ENCODE measurements around the gene SNRPB.
A peak's percentile ranks its signal among the peaks of the same experiment; 100 is the strongest.

The SNRPB gene

GRCh38 chr20:2473516-2473915 is 2.9 kb upstream of the SNRPB start:
- DNase-seq (ENCODE audit: low read depth) = peak; percentile 31
- no peak overlapping the region for H3K4me3 ChIP-seq (ENCODE audit: low read depth, low read length)
- no peak for TF ChIP-seq CTCF (IDR thresholded peaks at IDR 0.05; ENCODE audit: control insufficient read depth, extremely low read depth, insufficient read depth)

DNA sequence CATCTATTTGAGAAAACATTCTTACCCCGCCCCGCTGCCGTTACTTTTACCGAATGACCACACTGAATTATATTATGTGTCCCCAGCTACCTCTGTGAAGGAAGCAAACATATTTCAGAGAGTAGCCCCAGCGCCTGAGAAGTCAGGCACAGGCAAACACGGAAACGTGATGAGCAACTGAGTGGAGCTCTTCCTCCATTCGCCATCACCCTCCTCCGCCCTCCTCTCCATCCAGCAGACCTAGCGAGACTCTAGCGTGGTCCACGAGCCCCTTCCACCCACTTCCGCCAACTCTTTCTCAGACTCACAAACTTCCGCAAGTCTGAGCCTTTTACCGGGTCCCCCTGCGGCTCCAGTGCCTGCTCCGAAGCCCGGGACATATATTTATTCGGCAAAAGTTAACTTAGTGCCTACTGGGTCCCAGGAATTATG is 582 bp downstream of the SNRPB start:
- no peak for DNase-seq (ENCODE audit: low read depth)

DNA sequence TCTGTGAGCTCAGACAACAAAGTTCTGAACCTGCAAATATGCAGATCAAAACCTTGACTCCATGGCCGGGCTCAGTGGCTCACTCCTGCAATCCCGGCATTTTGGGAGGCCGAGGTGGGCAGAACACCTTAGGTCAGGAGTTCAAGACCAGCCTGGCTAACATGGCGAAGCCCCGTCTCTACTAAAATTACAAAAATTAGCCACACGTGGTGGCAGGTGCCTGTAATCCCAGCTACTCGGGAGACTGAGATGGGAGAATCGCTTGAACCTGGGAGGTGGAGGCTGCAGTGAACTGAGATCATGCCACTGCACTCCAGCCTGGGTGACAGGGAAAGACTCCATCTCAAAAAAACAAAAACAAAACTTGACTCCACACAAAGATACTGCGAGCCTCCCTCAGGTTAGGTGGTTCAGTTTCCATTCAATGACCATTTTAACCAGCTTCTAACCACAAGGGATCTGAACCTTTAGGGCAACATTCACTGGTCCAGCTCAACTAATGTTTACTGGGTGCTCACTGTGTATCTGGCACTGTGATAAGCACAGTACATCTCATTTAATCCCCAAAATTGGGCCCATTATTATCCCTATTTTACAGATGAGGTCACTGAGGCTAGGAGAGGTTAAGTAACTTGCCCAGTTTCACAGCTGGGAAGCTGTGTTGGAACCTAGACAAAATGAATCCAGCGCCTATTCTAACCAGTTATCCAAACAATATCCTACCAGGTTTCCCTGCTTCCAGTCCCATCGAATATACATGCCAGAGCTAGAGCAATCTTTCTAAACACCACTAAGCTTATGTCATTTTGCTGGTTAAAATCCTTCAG is 1.8 kb downstream of the SNRPB start:
- H3K4me3 ChIP-seq (ENCODE audit: low read depth, low read length) = peak overlapping the region; percentile 92
- DNase-seq (ENCODE audit: low read depth) = no peak
- TF ChIP-seq CTCF (IDR thresholded peaks at IDR 0.05; ENCODE audit: control insufficient read depth, extremely low read depth, insufficient read depth) = no peak

More for the DNA sequence above, 582 bp downstream of the SNRPB start:
- TF ChIP-seq CTCF (IDR thresholded peaks at IDR 0.05; ENCODE audit: control insufficient read depth, extremely low read depth, insufficient read depth) = no peak
- peak overlapping the region; percentile 92 for H3K4me3 ChIP-seq (ENCODE audit: low read depth, low read length)

DNA sequence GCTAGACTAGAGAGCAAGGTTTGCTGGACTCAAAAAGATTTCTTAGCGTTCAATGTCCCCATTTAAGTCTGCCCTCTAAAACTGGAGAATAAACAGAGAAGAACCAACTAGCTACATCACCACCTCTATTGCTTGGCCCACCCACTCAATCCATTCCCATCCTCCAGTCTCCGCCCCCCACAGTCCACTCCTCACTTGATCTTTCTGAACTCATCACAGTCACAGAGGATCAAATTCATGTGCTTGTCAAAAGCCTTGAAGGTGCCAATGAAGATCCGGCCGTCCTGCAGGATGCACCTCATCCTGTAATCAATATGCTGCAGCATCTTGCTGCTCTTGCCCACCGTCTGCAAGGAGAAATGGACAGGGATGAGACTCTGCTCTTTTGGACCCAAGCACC is 3.2 kb downstream of the SNRPB start:
- no peak for TF ChIP-seq CTCF (IDR thresholded peaks at IDR 0.05; ENCODE audit: control insufficient read depth, extremely low read depth, insufficient read depth)
- no peak for DNase-seq (ENCODE audit: low read depth)
- no peak overlapping the region for H3K4me3 ChIP-seq (ENCODE audit: low read depth, low read length)

DNA sequence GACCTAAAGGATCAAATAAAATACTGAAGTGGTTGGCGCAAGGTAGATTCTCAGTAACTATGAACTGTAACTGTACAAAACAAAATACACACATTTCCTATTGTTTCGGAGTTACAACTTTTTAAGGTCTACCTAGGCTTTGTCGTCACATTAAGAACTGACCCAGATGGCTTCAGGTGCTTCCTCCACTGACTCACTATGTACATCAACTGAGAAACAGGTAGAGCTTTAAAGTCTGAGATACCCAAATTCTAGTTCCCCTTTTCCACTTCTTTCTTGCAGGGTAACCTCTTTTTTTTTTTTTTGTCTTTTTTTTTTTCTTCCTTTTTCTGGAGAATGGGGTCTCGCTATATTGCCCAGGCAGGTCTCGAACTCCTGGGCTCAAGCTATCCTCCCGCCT is 5.5 kb downstream of the SNRPB start:
- no peak for TF ChIP-seq CTCF (IDR thresholded peaks at IDR 0.05; ENCODE audit: control insufficient read depth, extremely low read depth, insufficient read depth)
- DNase-seq (ENCODE audit: low read depth) = no peak
- H3K4me3 ChIP-seq (ENCODE audit: low read depth, low read length) = no peak overlapping the region

DNA sequence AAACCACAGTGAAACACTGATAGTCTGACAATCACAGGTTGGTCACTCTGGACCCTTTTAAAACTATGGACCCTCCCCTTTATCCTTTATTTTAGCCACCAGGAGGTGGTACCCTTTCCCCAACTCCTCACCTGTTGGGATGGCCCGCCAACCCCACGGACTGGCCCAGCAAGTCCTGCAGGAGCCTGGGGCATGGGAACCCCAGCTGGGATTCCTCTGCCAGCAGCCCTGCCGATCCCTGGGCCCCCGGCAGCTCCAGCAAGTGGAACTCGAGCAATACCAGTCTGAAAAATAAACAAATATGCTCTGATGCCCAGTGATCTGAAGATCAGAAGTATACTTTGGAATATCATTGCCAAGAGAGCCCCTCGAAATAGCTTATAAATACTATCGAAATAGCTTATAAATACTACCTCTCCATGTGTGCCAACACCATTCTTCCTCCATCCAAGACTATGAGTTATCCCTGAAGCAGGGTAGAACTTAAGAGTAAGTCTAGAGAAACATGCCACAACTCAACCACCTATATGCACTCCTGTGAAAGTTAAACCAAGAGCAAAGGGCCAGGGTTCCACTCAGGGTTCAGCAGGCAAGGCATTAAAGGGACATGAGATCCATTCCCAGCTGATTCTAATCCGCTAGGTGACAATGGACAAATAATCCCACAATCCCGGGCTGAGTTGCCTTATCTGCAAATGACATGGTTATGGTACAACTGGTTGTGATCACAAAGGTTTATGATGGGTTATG is 6.8 kb downstream of the SNRPB start:
- DNase-seq (ENCODE audit: low read depth) = no peak
- TF ChIP-seq CTCF (IDR thresholded peaks at IDR 0.05; ENCODE audit: control insufficient read depth, extremely low read depth, insufficient read depth) = no peak
- H3K4me3 ChIP-seq (ENCODE audit: low read depth, low read length) = no peak overlapping the region
